ENCODE data around the gene ABCF2. TPM values are rescaled to one million over a fixed set of nuclear protein-coding genes. Genes with fewer than 3 reads are reported as not detected.

The ABCF2 gene
- total RNA-seq, 1 donor = 70.0 TPM

GRCh38 chr7:151168003-151168786, 58.8 kb downstream of the ABCF2 start:
- TF ChIP-seq, protein P1, sequence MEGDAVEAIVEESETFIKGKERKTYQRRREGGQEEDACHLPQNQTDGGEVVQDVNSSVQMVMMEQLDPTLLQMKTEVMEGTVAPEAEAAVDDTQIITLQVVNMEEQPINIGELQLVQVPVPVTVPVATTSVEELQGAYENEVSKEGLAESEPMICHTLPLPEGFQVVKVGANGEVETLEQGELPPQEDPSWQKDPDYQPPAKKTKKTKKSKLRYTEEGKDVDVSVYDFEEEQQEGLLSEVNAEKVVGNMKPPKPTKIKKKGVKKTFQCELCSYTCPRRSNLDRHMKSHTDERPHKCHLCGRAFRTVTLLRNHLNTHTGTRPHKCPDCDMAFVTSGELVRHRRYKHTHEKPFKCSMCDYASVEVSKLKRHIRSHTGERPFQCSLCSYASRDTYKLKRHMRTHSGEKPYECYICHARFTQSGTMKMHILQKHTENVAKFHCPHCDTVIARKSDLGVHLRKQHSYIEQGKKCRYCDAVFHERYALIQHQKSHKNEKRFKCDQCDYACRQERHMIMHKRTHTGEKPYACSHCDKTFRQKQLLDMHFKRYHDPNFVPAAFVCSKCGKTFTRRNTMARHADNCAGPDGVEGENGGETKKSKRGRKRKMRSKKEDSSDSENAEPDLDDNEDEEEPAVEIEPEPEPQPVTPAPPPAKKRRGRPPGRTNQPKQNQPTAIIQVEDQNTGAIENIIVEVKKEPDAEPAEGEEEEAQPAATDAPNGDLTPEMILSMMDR (IDR thresholded peaks at IDR 0.05; ENCODE audit: insufficient read depth, low read depth, low read length) = peak; percentile 61
- H3K4me3 ChIP-seq (ENCODE audit: low read depth, low read length) = peak overlapping the region; percentile 33
- peak; percentile 11 for DNase-seq (ENCODE audit: low read depth)

GRCh38 chr7:151167197-151167961, 59.6 kb downstream of the ABCF2 start, which contains the start of gene GBX1:
Gene GBX1, minus strand, starts transcription at chr7:151167694. Its CDS starts 146 bp downstream, at chr7:151167548.
- peak; percentile 5 for DNase-seq (ENCODE audit: low read depth)

DNA sequence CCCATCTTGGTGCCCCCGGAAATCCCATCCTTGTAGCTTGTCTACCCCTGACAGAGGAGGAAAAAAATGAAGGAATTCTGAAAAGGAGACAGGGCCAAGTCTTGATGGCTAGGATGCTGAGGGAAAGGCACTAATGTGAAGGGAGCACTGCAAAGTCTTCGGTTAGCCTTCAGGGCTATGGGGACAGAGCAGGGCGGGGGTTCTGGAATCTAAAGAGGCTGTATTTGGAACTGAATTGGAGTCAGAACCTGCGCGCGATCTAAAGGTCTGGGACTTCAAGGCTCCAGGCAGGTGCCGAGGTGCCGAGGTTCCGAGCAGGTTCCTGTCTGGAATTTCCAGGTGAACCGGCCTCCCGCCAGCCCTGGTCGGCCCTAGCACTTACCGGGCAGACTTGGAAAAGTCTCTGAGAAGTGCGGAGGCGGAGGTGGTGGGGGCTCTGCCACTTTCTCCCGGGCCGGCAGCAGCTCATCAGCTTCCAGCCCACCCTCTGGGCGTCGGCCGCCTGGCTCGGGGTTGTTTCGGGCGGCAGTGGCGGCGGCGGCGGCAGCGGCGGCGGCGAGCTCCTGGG, 60.3 kb downstream of the ABCF2 start:
- TF ChIP-seq, protein P1 (IDR thresholded peaks at IDR 0.05; ENCODE audit: insufficient read depth, low read depth, low read length) = no peak
- no peak overlapping the region for H3K4me3 ChIP-seq (ENCODE audit: low read depth, low read length)
- DNase-seq (ENCODE audit: low read depth) = no peak

More at GRCh38 chr7:151167197-151167961, 59.6 kb downstream of the ABCF2 start, which contains the start of gene GBX1:
- H3K4me3 ChIP-seq (ENCODE audit: low read depth, low read length) = peak within 1 kb of the TSS; percentile 33
- TF ChIP-seq, protein P1 (IDR thresholded peaks at IDR 0.05; ENCODE audit: insufficient read depth, low read depth, low read length) = no peak

Other genes starting within 250 kb of the ABCF2 start
- 0.64 and 2.6 TPM in 2 replicates for gene KCNH2, start 248.9 kb downstream of the ABCF2 start, total RNA-seq
- 1.3 and 3.5 TPM in 2 replicates for gene NOS3, start 236.2 kb downstream of the ABCF2 start, total RNA-seq
- gene ATG9B, start 202.7 kb downstream of the ABCF2 start, total RNA-seq = under 0.01 and 0.32 TPM in 2 replicates
- gene ABCB8, start 198.8 kb downstream of the ABCF2 start, total RNA-seq = 35.4 and 36.4 TPM in 2 replicates
- gene ASIC3, start 178.7 kb downstream of the ABCF2 start, total RNA-seq = under 0.01 and 0.32 TPM in 2 replicates
- 22.2 and 22.9 TPM in 2 replicates for gene CDK5, start 169.3 kb downstream of the ABCF2 start, total RNA-seq
- 85.5 and 102 TPM in 2 replicates for gene SLC4A2, start 167.6 kb downstream of the ABCF2 start, total RNA-seq
- gene FASTK, start 146.4 kb downstream of the ABCF2 start, total RNA-seq = 87.2 and 103 TPM in 2 replicates
- 17.7 and 21.6 TPM in 2 replicates for gene TMUB1, start 143.7 kb downstream of the ABCF2 start, total RNA-seq
- 59.2 and 83.8 TPM in 2 replicates for gene AGAP3, start 140.7 kb downstream of the ABCF2 start, total RNA-seq
- not detected in 2 replicates for gene GBX1, start 59.5 kb downstream of the ABCF2 start, total RNA-seq
- not detected in 2 replicates for gene ASB10, start 40.0 kb downstream of the ABCF2 start, total RNA-seq
- gene H2BK1, start 16.7 kb downstream of the ABCF2 start, total RNA-seq = not detected in 2 replicates
- gene CHPF2, start 5.3 kb upstream of the ABCF2 start, total RNA-seq = 80.9 and 90.7 TPM in 2 replicates
- 32.0 and 49.3 TPM in 2 replicates for gene SMARCD3, start 21.5 kb upstream of the ABCF2 start, total RNA-seq
- 38.7 and 51.0 TPM in 2 replicates for gene NUB1, start 114.6 kb upstream of the ABCF2 start, total RNA-seq
- gene WDR86, start 182.8 kb upstream of the ABCF2 start, total RNA-seq = 0.32 and 1.3 TPM in 2 replicates
- under 0.01 TPM in 1 of 2 replicates, not detected in the other for gene CRYGN, start 212.9 kb upstream of the ABCF2 start, total RNA-seq

Measured in fibroblast of villous mesenchyme (primary cell).